ENCODE data around the gene WNK2.

Gene WNK2

GRCh38 chr9:93183663-93184431 is at the start of gene WNK2:
Gene WNK2, plus strand, starts transcription at chr9:93184139. Its CDS starts 791 bp downstream, at chr9:93184930.
- peak; percentile 27 for DNase-seq (ENCODE audit: low read depth)

- no peak for DNase-seq (ENCODE audit: low read depth)
Observed at GRCh38 chr9:93134740-93135444, 49.0 kb upstream of the WNK2 start.

- no peak for DNase-seq (ENCODE audit: low read depth)
Observed at GRCh38 chr9:93136011-93136440, 47.9 kb upstream of the WNK2 start.

- DNase-seq (ENCODE audit: low read depth) = no peak
Observed at GRCh38 chr9:93137362-93137761, 46.6 kb upstream of the WNK2 start.

GRCh38 chr9:93138171-93138764 is 45.7 kb upstream of the WNK2 start:
- no peak for DNase-seq (ENCODE audit: low read depth)

- DNase-seq (ENCODE audit: low read depth) = no peak
Observed at GRCh38 chr9:93139365-93140182, 44.4 kb upstream of the WNK2 start.

GRCh38 chr9:93141771-93142483 is 42.0 kb upstream of the WNK2 start:
- no peak for DNase-seq (ENCODE audit: low read depth)

- DNase-seq (ENCODE audit: low read depth) = peak; percentile 16
Observed at GRCh38 chr9:93143830-93144530, 40.0 kb upstream of the WNK2 start.

GRCh38 chr9:93146696-93147095 is 37.2 kb upstream of the WNK2 start:
- DNase-seq (ENCODE audit: low read depth) = peak; percentile 52

- DNase-seq (ENCODE audit: low read depth) = no peak
Observed at GRCh38 chr9:93147632-93148031, 36.3 kb upstream of the WNK2 start.

GRCh38 chr9:93148721-93149120 is 35.2 kb upstream of the WNK2 start:
- DNase-seq (ENCODE audit: low read depth) = no peak

- no peak for DNase-seq (ENCODE audit: low read depth)
Observed at GRCh38 chr9:93149361-93149760, 34.6 kb upstream of the WNK2 start.

GRCh38 chr9:93151097-93151784 is 32.7 kb upstream of the WNK2 start:
- no peak for DNase-seq (ENCODE audit: low read depth)

- peak; percentile 28 for DNase-seq (ENCODE audit: low read depth)
Observed at GRCh38 chr9:93154293-93154903, 29.5 kb upstream of the WNK2 start.

- no peak for DNase-seq (ENCODE audit: low read depth)
Observed at GRCh38 chr9:93155716-93156474, 28.0 kb upstream of the WNK2 start.

- DNase-seq (ENCODE audit: low read depth) = peak; percentile 7
Observed at GRCh38 chr9:93156475-93157008, 27.4 kb upstream of the WNK2 start.

GRCh38 chr9:93159601-93160471 is 24.1 kb upstream of the WNK2 start:
- DNase-seq (ENCODE audit: low read depth) = peak; percentile 61

Data from activated T-cell treated with anti-CD3 and anti-CD28 coated beads for 24 hours (primary cell).